Activated CD4-positive, alpha-beta T cell treated with anti-CD3 and anti-CD28 coated beads for 36 hours (primary cell): Measurements from ENCODE around the gene SHISAL1. TPM values are rescaled to one million over a fixed set of nuclear protein-coding genes. Genes with fewer than 3 reads are reported as not detected.
A peak's percentile ranks its signal among the peaks of the same experiment; 100 is the strongest.

Source experiments
- ATAC-seq: fragments of 200-7000 bp; cut with Tn5 transposase; one replicate; pipeline ENCODE4 v1.10.0; 2021; ENCODE audit warnings: mild to moderate bottlenecking, moderate library complexity
- CTCF ChIA-PET: fragments of 350-600 bp; sonication (Branson Sonifier 250); formaldehyde crosslinking; loops from one replicate; lab custom pipeline; 2021; ENCODE audit warnings: antibody characterized with exemption; lab: Charles Lee
- POLR2A ChIA-PET: fragments of 350-600 bp; sonication (Branson Sonifier 250); formaldehyde crosslinking; loops from one replicate; lab custom pipeline; 2021; ENCODE audit warnings: antibody characterized with exemption, inconsistent platforms; lab: Charles Lee
- DNase-seq: peaks from one replicate; pipeline ENCODE4 v3.0.0-alpha.2; 2020
- H3K27ac Mint-ChIP-seq: one replicate; pipeline ENCODE4 v1.8.0; 2021; ENCODE audit warnings: mixed read lengths
- H3K27me3 Mint-ChIP-seq: one replicate; pipeline ENCODE4 v1.8.0; 2021; ENCODE audit warnings: mixed read lengths
- H3K36me3 Mint-ChIP-seq: one replicate; pipeline ENCODE4 v1.8.0; 2021; ENCODE audit warnings: low read depth, mixed read lengths
- H3K4me1 Mint-ChIP-seq: one replicate; pipeline ENCODE4 v1.8.0; 2021; ENCODE audit warnings: mixed read lengths
- H3K4me3 Mint-ChIP-seq: one replicate; pipeline ENCODE4 v1.8.0; 2021; ENCODE audit warnings: mild to moderate bottlenecking, moderate library complexity, mixed read lengths
- H3K9me3 Mint-ChIP-seq: one replicate; pipeline ENCODE4 v1.8.0; 2021; ENCODE audit warnings: low read depth, mixed read lengths
- intact Hi-C, 2 experiments: fragments of 100-400 bp; cut with DNase I in 1 of 2; cut with micrococcal nuclease in 1 of 2; formaldehyde crosslinking; loops; one replicate each; pipeline versions ENCODE4 v1.14.2 to v1.15.1; 2022 to 2024; cut with DNase I, micrococcal nuclease
- total RNA-seq, 2 experiments: library from RNA; stranded (reverse); gene quantifications; one replicate each; pipeline ENCODE4 v1.2.3, GENCODE V29; 2021

SHISAL1 gene
- total RNA-seq, 2 experiments from 2014 or later = not detected

DNA sequence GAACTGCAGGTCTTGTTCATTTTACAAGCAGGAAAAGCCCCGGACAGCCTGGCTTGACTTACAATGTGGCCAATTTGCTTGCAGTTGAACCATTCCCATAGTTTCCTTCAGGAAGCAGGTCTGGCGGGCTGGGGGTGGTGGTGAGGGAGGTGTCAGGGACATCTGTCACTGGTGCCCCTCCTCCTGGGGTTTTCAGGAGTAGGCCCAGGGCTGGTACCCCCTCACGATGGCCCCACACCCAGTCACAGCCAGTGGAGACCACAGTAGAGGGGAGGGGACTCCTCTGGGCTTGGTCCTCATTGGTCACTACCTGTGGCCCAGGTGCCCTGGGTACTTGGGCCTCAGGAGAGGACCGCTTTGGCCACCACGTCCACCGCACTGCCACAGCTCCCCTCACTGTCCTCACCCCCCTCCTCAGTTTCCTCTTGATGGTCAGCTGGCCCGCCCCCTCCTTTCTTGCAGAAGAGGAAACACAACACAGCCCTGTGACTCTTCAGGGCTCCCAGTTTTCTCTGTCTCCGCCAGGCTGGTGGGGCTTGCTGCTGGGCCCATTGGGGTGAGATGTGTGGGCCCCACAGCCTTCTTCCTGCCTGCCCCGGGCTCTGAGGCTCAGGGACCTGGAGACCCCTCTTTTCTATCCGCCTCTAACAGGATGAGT, 39.8 kb upstream of the SHISAL1 start:
- Mint-ChIP-seq H3K9me3 (no peaks in the 10 kb centered on the region), H3K36me3 (no peaks in the 10 kb centered on the region), H3K4me3 (no peak overlapping the region), H3K27ac (no peak overlapping the region), H3K4me1 (peaks cover 11% of the 10 kb centered on the region), H3K27me3 (peaks cover 15% of the 10 kb centered on the region)
- DNase-seq = no peak
- ChIA-PET POLR2A (no interaction called here), CTCF (no interaction called here)
- no peak for ATAC-seq
- intact Hi-C loops = no loop called here

DNA sequence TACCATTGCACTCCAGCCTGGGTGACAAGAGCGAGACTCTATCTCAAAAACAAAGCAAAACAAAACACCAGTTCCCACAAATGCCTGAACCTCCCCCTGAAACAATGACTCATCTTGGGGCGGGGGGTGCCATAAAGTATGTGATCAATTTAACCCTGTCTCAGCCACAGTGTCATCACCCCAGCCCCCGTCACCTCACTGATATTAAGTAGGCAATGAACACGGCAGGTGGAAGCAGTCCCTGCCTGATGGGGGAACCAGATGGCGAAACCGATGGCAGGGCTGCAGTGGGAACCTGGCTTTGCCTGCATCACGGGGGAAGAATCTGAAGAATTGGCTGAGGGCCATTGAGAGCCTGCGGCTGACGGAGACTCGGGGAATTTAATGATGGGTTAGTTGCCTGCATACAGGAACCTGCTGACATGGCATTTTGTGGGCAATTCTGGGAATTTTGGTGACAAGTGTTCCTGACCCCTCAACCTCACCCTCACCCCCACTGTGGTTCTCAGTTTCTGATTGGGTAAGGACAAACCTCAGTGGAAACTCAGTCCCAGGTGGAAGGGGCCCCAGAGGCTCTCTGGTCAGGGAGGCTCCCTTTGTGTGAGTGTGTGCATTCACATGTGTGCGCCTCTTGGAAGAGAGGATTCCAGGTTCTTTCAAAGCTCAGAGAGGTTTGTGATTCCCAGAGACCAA, 39.1 kb upstream of the SHISAL1 start:
- ChIA-PET CTCF (no interaction called here), POLR2A (interaction anchor here (0.5 kb wide), 1 partner anchor 122 kb away, joined by 7 read pairs; no protein-coding TSS in a partner anchor)
- Mint-ChIP-seq H3K9me3 (no peaks in the 10 kb centered on the region), H3K27ac (peak overlapping the region; percentile 28), H3K4me3 (no peak overlapping the region), H3K36me3 (no peaks in the 10 kb centered on the region), H3K4me1 (peaks cover 11% of the 10 kb centered on the region), H3K27me3 (peaks cover 15% of the 10 kb centered on the region)
- peak; percentile 95 for ATAC-seq
- peak; percentile 82 for DNase-seq
- intact Hi-C loops = no loop called here

DNA sequence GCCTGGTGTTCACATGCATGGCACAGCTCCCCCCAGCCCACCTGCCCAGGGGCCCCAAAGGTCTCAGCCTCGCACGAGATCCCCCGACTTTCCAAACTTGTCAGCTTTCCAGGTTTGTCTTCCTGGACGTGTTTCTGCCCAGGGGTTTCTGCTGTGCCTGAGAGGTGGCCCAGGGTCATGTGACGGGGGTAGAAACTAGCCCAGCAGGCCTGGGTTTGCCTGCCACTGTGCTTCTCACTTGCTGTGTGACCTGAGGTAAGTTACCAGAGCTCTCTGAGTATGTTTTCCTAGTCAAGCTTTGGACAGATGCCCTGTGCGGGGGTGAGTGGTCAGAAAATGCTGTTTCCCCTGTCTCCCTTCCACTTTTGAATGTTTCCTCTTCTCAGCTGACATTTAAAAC, 38.3 kb upstream of the SHISAL1 start:
- DNase-seq (no peak), ATAC-seq (no peak)
- POLR2A ChIA-PET = interaction anchor here (0.5 kb wide), 1 partner anchor 123 kb away, joined by 7 read pairs; no protein-coding TSS in a partner anchor
- H3K9me3 Mint-ChIP-seq = no peaks in the 10 kb centered on the region
- intact Hi-C loops = no loop called here
- H3K4me3 Mint-ChIP-seq = no peak overlapping the region
- H3K27me3 Mint-ChIP-seq = peaks cover 15% of the 10 kb centered on the region
- CTCF ChIA-PET = no interaction called here
- no peaks in the 10 kb centered on the region for H3K36me3 Mint-ChIP-seq
- H3K27ac Mint-ChIP-seq = no peak overlapping the region
- peaks cover 11% of the 10 kb centered on the region for H3K4me1 Mint-ChIP-seq

DNA sequence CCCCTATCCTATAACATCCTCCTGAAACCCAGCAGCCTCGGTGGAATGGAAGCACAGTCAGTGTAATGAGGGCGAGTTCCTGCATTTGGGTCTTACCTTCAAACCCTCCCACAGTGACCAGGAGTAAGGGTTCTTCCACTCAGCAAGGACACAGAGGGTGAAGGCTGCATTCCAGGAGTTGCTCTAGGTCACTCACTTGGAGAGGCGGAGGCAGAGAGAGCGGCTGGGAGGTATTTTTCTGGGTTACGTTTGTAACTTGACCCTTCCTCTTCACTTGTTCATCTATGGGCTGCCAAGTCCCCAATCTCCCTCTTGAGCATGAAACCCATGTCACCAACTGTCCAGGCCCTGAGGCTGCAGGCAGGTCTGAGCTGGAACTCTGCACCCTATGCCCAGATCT, 36.8 kb upstream of the SHISAL1 start:
- Mint-ChIP-seq H3K27ac (no peak overlapping the region), H3K4me1 (peaks cover 11% of the 10 kb centered on the region), H3K9me3 (no peaks in the 10 kb centered on the region), H3K4me3 (no peak overlapping the region), H3K36me3 (no peaks in the 10 kb centered on the region), H3K27me3 (peaks cover 10% of the 10 kb centered on the region)
- intact Hi-C loops = no loop called here
- CTCF ChIA-PET = no interaction called here
- DNase-seq (no peak), ATAC-seq (no peak)
- POLR2A ChIA-PET = no interaction called here

DNA sequence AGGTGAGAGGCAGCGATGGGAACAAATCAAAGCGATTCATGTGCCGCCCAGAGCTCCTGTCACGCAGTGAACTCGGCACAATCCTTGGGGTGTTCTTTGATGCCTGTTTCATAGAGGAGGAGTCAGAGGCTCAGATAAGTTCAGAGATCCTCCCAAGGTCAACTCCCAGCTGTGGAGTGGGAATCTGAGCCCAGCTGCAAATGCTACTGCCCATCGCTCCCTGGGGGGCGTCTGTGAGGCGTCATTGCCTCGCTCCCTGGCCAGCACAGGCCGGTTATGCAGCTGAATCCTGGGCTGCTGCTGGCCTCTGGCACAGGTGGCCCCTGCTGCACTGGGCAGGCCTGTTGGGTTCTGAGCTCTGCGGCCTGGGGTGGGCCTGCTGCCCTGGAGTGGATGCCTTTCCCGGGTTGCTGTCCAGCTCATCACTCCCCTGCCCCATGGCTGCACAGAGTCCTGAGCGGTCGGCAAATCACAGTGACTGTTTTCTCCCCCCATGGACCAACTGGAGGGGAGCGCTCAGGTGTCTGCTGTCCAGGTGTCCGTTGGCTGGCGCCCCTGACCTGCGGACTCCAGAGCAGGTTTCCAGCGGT, 36.3 kb upstream of the SHISAL1 start:
- ATAC-seq = no peak
- intact Hi-C loops = no loop called here
- H3K36me3 Mint-ChIP-seq = no peaks in the 10 kb centered on the region
- POLR2A ChIA-PET = no interaction called here
- CTCF ChIA-PET = no interaction called here
- H3K4me3 Mint-ChIP-seq = no peak overlapping the region
- no peak for DNase-seq
- peaks cover 11% of the 10 kb centered on the region for H3K4me1 Mint-ChIP-seq
- no peak overlapping the region for H3K27ac Mint-ChIP-seq
- H3K27me3 Mint-ChIP-seq = peaks cover 6% of the 10 kb centered on the region
- no peaks in the 10 kb centered on the region for H3K9me3 Mint-ChIP-seq

DNA sequence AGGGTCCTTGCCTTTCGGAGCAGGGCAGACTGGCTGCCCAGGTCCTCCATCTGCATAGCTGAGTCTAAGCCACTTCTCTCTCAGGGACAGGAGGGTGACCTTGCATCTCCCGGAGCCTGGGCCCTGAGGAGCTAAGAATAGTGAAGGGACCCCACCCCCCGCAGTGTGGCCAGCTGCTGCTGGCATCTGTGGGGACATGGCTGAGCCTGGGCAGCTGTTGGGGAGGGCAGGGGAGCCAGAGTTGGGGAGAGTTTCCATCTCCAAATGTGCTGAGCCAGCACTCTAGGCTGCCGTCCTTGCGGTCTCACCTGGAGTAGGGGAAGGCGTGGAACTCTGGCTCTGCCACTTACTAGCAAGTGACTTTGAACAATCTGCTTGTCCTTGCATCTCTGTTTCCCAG, 34.8 kb upstream of the SHISAL1 start:
- ATAC-seq = no peak
- no peaks in the 10 kb centered on the region for H3K27me3 Mint-ChIP-seq
- CTCF ChIA-PET = no interaction called here

DNA sequence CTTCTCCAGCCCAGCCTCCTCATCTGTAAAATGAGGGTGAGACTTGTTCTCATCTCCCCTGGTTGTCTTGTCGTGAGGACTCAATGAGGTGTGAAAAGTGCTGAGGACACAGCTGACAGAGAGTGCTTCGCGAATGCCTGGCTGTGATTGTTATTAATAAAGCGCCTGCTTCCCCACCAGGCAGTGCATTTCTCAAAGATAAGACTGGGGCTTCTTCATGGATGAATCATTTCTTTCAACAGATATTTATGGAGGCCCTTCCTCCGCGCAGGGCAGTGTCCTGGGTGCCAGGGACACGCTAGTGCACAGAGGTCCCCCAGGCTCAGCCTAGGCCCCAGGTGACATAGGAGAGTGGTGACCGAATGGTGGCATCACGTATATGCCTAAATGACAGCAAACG, 34.3 kb upstream of the SHISAL1 start:
- intact Hi-C loops = no loop called here
- Mint-ChIP-seq H3K27ac (no peak overlapping the region), H3K9me3 (no peaks in the 10 kb centered on the region), H3K27me3 (no peaks in the 10 kb centered on the region), H3K4me3 (no peak overlapping the region), H3K4me1 (peaks cover 10% of the 10 kb centered on the region), H3K36me3 (no peaks in the 10 kb centered on the region)
- no peak for DNase-seq
- no peak for ATAC-seq
- ChIA-PET POLR2A (no interaction called here), CTCF (no interaction called here)

More for the DNA sequence above, 34.8 kb upstream of the SHISAL1 start:
- Mint-ChIP-seq H3K4me3 (no peak overlapping the region), H3K36me3 (no peaks in the 10 kb centered on the region), H3K9me3 (no peaks in the 10 kb centered on the region), H3K27ac (no peak overlapping the region), H3K4me1 (peaks cover 11% of the 10 kb centered on the region)
- no peak for DNase-seq
- POLR2A ChIA-PET = no interaction called here
- intact Hi-C loops = no loop called here

DNA sequence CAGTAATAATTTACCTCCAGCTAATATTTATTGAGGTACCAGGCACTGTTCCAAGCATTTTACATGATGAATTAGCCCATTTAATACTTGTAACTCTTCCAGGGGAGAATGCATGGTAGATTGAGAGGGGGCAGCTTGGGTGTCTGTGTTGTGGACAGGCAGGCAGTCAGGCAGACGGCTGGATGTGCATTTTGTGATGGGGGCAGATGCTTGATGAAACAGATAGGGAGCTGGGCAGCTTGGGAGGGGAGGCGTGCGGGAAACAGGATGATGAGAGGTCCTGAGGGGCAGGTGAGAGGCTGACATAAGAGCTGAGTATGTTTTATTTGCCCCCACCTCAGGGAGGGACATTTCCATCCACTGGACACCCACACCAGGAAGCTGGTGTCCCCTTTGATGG, 33.1 kb upstream of the SHISAL1 start:
- CTCF ChIA-PET = no interaction called here
- H3K4me1 Mint-ChIP-seq = no peaks in the 10 kb centered on the region

DNA sequence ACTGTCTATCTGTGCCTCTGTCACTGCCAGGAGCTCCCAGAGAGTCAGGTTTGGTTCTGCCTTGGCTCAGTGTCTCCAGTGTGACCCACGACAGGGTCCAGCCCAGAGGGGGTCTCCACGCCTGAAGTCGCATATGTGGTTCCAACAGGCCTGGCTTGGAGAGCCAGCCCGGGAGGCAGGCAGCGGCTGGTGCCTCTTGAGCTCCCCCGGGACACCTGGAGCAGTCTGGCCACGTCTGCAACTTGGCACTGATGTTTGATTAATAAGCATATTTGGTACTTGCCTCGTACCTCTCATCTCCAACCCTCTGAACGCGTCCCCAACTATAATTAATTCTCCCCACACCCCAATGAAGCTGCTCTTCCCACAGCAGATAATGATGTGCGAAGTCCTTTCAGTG, 31.7 kb upstream of the SHISAL1 start:
- intact Hi-C loops = no loop called here
- ChIA-PET POLR2A (no interaction called here), CTCF (no interaction called here)
- Mint-ChIP-seq H3K27ac (no peak overlapping the region), H3K27me3 (no peaks in the 10 kb centered on the region), H3K9me3 (no peaks in the 10 kb centered on the region), H3K4me3 (no peak overlapping the region), H3K36me3 (no peaks in the 10 kb centered on the region), H3K4me1 (no peaks in the 10 kb centered on the region)
- no peak for DNase-seq
- ATAC-seq = no peak

More for the DNA sequence above, 33.1 kb upstream of the SHISAL1 start:
- intact Hi-C loops = no loop called here
- Mint-ChIP-seq H3K9me3 (no peaks in the 10 kb centered on the region), H3K36me3 (no peaks in the 10 kb centered on the region), H3K4me3 (no peak overlapping the region), H3K27ac (no peak overlapping the region), H3K27me3 (no peaks in the 10 kb centered on the region)
- DNase-seq (no peak), ATAC-seq (no peak)
- POLR2A ChIA-PET = no interaction called here

DNA sequence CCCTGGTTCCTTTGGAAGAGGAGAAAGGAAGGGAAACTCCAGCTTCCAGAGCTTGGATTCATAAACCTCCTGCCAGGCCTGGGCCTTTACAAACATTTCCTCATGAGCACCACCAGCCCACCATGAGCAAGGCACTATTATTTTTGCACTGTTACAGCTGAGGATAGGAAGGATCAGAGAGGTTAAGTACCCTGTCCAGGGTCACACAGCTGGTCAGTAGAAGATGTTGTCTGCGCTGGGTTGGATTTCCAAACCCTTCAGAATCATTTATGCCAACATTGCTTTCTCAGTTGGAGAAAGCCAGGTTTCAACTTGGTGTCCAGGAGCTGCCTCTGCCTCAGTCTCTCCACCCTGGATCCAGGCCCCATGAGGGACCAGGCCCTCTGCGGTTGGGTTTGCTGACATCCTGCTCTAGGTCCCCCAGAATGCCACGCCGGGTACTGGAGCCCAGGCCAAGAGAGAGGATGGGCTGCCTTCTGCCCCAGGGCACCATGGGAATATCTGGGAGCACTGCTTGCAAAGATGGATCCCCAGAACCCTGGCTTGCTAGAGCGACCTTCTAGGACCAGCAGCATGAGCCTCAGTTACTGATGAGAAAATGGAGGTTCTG, 29.7 kb upstream of the SHISAL1 start:
- H3K27ac Mint-ChIP-seq = no peak overlapping the region
- ATAC-seq (no peak), DNase-seq (no peak)
- no peaks in the 10 kb centered on the region for H3K27me3 Mint-ChIP-seq
- no peaks in the 10 kb centered on the region for H3K36me3 Mint-ChIP-seq
- intact Hi-C loops = no loop called here
- CTCF ChIA-PET = no interaction called here
- H3K4me1 Mint-ChIP-seq = no peaks in the 10 kb centered on the region
- H3K9me3 Mint-ChIP-seq = no peaks in the 10 kb centered on the region
- H3K4me3 Mint-ChIP-seq = no peak overlapping the region
- POLR2A ChIA-PET = no interaction called here

DNA sequence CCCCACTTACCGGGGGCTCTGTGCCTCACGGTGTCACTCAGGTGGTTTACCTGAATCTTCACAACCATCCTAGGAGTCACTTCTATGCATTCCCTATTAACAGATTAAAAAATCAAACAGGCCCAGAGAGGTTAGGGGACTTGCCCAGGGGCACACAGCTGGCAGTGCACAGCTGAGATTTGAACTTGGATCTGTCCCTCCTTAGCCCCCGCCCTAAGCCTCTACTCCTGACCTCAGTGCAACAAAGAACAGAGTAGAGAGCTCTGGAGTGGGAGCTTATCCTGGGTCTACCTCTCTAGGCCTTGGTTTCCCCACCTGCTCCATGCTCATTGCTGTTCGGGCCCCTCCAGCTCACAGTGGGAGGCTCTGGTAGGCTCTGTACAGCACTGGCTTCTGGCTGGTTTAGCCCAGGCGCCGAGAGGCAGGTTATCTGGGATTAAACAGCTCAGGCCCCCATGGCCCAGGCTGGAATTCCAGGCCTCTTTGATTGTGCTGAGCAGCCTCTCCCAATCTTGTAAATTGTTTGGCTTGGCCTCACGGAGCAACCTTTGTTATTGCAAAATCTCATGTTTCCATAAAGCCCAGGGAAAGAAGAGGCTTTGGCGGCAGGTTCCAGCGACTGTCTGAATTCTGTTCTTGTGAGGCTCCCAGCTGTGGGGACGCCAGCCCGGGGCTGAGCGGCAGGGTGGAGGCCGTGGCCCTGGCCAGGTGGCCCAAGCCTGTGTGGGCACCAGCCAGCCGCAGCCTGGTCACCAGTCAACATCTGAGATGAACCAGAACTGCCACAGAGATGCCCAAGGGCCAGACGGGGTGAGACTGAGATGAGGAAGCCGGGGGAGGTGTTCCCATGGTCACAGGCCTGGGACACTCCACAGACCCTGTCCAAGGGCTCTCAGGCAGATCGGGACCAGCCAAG, 28.9 kb upstream of the SHISAL1 start:
- CTCF ChIA-PET = no interaction called here
- Mint-ChIP-seq H3K27me3 (no peaks in the 10 kb centered on the region), H3K36me3 (no peaks in the 10 kb centered on the region), H3K4me1 (no peaks in the 10 kb centered on the region), H3K27ac (no peak overlapping the region), H3K4me3 (no peak overlapping the region), H3K9me3 (no peaks in the 10 kb centered on the region)
- POLR2A ChIA-PET = no interaction called here
- ATAC-seq (no peak), DNase-seq (no peak)
- intact Hi-C loops = no loop called here
